ENCODE data around the gene GRIK3. TPM values are rescaled to one million over a fixed set of nuclear protein-coding genes. Genes with fewer than 3 reads are reported as not detected.

Gene GRIK3
- total RNA-seq, 1 donor from 2014 or later = not detected

- no peaks in the 10 kb centered on the region for H3K4me1 Mint-ChIP-seq
- no peak overlapping the region for H3K4me3 Mint-ChIP-seq
- no peak for TF ChIP-seq CTCF (IDR thresholded peaks at IDR 0.05; ENCODE audit: unreplicated experiment)
- DNase-seq (ENCODE audit: low spot score in 2 of 2, unreplicated experiment in 2 of 2) = no peak
- peaks cover 52% of the 10 kb centered on the region for H3K27me3 Mint-ChIP-seq (ENCODE audit: low read depth)
- H3K9me3 Mint-ChIP-seq = no peaks in the 10 kb centered on the region
- H3K27ac Mint-ChIP-seq = no peak overlapping the region
- no peaks in the 10 kb centered on the region for H3K36me3 Mint-ChIP-seq
Observed at GRCh38 chr1:36839485-36839884, 194.8 kb downstream of the GRIK3 start.

- no peak for TF ChIP-seq CTCF (IDR thresholded peaks at IDR 0.05; ENCODE audit: unreplicated experiment)
- Mint-ChIP-seq H3K36me3 (no peaks in the 10 kb centered on the region), H3K27me3 (ENCODE audit: low read depth) (peaks cover 50% of the 10 kb centered on the region), H3K9me3 (no peaks in the 10 kb centered on the region), H3K4me3 (no peak overlapping the region), H3K4me1 (no peaks in the 10 kb centered on the region), H3K27ac (no peak overlapping the region)
- DNase-seq (ENCODE audit: low spot score in 2 of 2, unreplicated experiment in 2 of 2) = no peak
Observed at GRCh38 chr1:36838888-36839287, 195.4 kb downstream of the GRIK3 start.

GRCh38 chr1:36836916-36837315 lies 197.4 kb downstream of the GRIK3 start:
- no peak overlapping the region for H3K4me3 Mint-ChIP-seq
- no peak overlapping the region for H3K27ac Mint-ChIP-seq

GRCh38 chr1:36836196-36836883 lies 198.0 kb downstream of the GRIK3 start:
- H3K9me3 Mint-ChIP-seq = no peaks in the 10 kb centered on the region
- no peak overlapping the region for H3K4me3 Mint-ChIP-seq
- TF ChIP-seq CTCF (IDR thresholded peaks at IDR 0.05; ENCODE audit: unreplicated experiment) = no peak
- H3K4me1 Mint-ChIP-seq = no peaks in the 10 kb centered on the region
- no peak for DNase-seq (ENCODE audit: low spot score in 2 of 2, unreplicated experiment in 2 of 2)
- H3K27ac Mint-ChIP-seq = no peak overlapping the region
- H3K36me3 Mint-ChIP-seq = no peaks in the 10 kb centered on the region
- H3K27me3 Mint-ChIP-seq (ENCODE audit: low read depth) = peaks cover 48% of the 10 kb centered on the region

More at GRCh38 chr1:36836916-36837315, 197.4 kb downstream of the GRIK3 start:
- peaks cover 50% of the 10 kb centered on the region for H3K27me3 Mint-ChIP-seq (ENCODE audit: low read depth)
- no peak for DNase-seq (ENCODE audit: low spot score in 2 of 2, unreplicated experiment in 2 of 2)
- no peaks in the 10 kb centered on the region for H3K9me3 Mint-ChIP-seq
- TF ChIP-seq CTCF (IDR thresholded peaks at IDR 0.05; ENCODE audit: unreplicated experiment) = no peak
- H3K36me3 Mint-ChIP-seq = no peaks in the 10 kb centered on the region
- H3K4me1 Mint-ChIP-seq = no peaks in the 10 kb centered on the region

- Mint-ChIP-seq H3K27me3 (ENCODE audit: low read depth) (peaks cover 45% of the 10 kb centered on the region), H3K9me3 (no peaks in the 10 kb centered on the region), H3K36me3 (no peaks in the 10 kb centered on the region), H3K27ac (no peak overlapping the region), H3K4me3 (no peak overlapping the region), H3K4me1 (no peaks in the 10 kb centered on the region)
- no peak for TF ChIP-seq CTCF (IDR thresholded peaks at IDR 0.05; ENCODE audit: unreplicated experiment)
- no peak for DNase-seq (ENCODE audit: low spot score in 2 of 2, unreplicated experiment in 2 of 2)
Observed at GRCh38 chr1:36835696-36836095, 198.6 kb downstream of the GRIK3 start.
